GM18858 (cell line): ENCODE data around the gene YJU2.
"Not testable (repeated sequence)": the region's sequence is repeated elsewhere in the genome, so short reads cannot be mapped to it uniquely, and the experiment has no call there.

ENCODE experiments used
- ATAC-seq: cut with Tn5 transposase; IDR thresholded peaks from one replicate; pipeline ENCODE4 v1.9.1; 2021; ENCODE audit not compliant: unreplicated experiment

Gene YJU2

GRCh38 chr19:4267101-4267900 lies 20.4 kb downstream of the YJU2 start:
- ATAC-seq: no peak

DNA sequence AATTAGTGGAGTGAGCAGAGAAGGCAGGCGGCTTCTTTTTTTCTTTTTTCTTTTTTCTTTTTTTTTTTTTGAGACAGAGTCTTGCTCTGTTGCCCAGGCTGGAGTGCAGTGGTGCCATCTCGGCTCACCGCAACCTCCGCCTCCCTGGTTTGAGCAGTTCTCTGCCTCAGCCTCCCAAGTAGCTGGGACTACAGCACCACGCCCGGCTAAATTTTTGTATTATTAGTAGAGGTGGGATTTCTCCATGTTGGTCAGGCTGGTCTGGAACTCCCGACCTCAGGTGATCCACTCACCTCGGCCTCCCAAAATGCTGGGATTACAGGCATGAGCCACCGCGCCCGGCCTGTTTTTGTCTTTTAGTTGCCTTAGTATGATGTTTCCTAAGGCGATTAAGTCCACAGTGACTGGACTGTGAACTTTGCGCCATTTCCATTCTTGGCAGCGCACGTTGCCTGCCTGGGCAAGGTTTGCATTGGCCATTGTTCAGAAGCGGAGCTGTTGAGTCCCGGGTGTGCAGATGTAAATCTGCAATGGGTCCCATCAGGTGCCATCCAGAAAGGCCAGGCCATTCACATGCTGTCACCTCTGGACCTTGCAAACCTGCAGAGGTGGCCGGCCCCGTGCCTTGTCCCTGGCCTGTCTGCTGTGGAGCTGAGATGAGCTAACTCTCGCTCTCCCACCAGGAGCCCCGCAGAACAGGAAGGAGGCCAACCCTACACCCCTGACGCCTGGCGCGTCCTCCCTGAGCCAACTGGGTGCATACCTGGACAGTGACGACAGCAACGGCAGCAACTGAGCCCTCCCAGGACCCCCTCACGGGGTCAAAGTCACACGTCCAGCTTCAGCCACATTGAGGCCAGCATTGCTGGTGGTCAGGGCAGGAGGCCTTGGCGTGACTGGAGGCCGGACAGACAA lies 21.3 kb downstream of the YJU2 start:
- ATAC-seq: no peak

- ATAC-seq: no peak
Observed at GRCh38 chr19:4268816-4269430, 22.0 kb downstream of the YJU2 start.

DNA sequence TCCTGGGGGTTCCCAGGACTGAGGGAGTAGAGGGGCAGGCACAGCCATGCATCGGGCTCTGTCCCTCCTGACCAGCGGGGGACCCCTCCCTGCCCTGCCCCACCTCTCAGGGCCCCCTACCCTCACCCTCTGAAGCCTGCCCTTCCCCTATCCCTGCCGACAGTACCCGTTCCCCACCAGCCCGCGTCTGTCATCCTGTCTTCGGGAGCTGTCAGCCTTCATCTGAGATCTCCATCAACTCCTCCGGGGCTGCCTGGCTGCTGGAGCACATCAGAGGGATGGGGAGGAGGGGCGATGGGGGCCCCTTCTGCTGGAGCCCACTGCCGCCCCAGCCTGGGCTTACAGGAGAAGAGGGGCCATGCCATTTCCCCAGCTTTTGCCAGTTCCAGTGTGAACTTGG lies 26.0 kb downstream of the YJU2 start:
- ATAC-seq: no peak

GRCh38 chr19:4274321-4274686 lies 27.4 kb downstream of the YJU2 start:
- not testable (repeated sequence) for ATAC-seq

DNA sequence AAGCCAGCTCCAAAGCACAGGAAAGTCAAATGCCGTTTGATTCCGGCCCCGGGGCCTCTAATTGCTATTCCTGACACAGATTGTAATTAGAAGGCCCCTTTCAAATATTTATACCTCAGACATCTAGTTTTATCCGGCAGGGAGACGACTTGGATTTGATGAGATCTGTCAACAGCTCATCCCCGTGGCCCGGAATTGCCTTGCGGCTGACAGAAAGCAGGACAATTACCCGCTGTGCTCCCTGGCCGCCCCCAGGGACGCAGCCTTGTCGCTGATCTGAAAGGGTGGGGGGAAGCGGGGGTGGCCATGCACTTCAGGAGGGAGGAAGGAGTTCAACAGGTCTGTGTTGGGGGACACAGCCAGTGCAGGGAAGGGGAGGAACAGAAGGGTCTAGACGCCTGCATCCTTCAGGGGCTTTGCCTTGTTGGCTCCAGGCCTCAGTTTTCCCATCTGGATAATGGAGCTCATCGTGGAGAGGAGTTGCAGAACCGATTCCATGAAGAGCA lies 30.4 kb downstream of the YJU2 start:
- ATAC-seq: no peak

GRCh38 chr19:4278010-4278409 lies 31.1 kb downstream of the YJU2 start:
- no peak for ATAC-seq

DNA sequence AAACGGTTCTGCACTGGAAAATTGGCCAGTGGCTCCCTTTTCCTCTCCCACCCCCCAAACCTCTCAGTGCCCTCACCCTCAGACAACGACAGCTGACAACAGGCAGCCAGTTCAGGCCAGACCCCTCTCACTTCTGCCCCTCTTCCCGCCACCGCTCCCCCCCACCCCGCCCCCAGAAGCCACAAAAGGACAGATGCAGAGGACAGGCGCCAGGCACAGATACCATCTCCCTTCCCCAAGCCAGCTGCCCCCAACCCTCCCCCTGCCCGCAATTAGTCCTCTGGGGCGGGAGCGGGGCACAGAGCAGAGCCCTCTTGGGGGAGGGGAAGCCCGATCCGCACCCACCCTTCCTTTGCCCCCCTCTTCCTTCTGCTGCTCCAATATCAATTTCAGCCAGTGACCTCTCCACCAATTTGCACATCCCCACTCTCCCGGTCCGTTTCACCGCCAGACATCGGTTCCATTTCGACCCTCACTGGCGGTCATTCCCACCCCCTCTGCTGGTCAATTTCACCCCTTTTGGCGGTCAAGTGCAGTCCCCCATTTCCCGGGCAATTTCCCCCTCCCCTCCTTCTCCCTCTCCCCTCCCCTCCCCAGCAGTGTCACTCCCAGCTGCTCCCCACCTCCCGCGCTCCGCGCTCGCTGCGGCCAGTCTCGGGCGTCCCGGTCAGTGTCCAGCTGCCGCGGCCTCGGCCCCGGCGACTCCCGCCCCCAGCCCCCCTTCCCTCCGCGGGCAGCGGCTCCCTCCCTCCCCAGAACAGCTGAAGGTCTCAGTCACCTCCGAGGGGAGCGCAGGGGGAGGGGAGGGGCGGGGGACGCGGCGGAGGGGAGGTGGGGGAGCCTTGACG lies 31.8 kb downstream of the YJU2 start, which contains the start of gene SHD:
SHD (plus strand) TSS at position 848 of the 848 bp plus-strand sequence. CDS start 798 bp downstream, outside the sequence.
- no peak for ATAC-seq

- no peak for ATAC-seq
Observed at GRCh38 chr19:4279267-4279529, 32.3 kb downstream of the YJU2 start.

GRCh38 chr19:4279530-4280422 lies 32.9 kb downstream of the YJU2 start:
- no peak for ATAC-seq

- ATAC-seq: no peak
Observed at GRCh38 chr19:4284176-4284958, 37.5 kb downstream of the YJU2 start.

GRCh38 chr19:4284974-4285373 lies 38.1 kb downstream of the YJU2 start:
- ATAC-seq: no peak

DNA sequence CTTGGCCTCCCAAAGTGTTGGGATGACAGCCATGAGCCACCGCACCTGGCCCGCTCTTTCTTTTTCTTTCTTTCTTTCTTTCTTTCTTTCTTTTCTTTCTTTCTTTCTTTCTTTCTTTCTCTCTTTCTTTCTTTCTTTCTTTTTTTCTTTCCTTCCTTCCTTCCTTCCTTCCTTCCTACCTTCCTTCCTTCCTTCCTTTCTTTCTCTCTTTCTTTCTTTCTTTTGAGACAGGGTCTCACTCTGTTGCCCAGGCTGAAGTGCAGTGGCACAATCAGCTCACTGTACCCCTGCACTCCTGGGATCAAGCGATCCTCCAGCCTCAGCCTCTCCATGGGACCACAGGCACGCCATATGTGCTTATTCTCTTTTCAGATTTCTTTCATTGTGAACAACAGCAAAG lies 39.3 kb downstream of the YJU2 start:
- not testable (repeated sequence) for ATAC-seq

GRCh38 chr19:4288091-4288777 lies 41.4 kb downstream of the YJU2 start:
- ATAC-seq: no peak

GRCh38 chr19:4291184-4291732 lies 44.4 kb downstream of the YJU2 start:
- no peak for ATAC-seq

DNA sequence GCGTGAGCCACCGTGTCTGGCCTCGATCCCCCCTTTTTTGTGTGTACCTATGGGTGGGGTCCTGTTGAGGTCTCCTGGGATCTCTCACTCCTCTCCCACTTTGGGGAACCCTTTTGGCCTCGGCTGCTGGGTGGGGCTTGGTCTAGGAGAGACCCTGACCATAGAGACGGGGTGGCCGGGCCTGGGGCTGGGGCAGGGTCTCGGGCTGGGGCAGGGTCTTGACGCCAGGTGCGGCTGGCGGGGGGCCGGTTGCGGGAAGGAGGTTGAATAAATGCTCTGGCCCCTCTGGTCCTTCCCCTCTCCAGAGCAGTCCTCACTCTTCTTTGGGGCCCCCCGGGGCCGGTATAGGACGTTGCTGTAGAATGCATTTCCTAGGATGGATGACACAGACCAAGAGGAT lies 45.6 kb downstream of the YJU2 start:
- no peak for ATAC-seq

GRCh38 chr19:4294389-4294788 lies 47.5 kb downstream of the YJU2 start:
- no peak for ATAC-seq
